Coronary artery (tissue), 2 donors: Measurements from ENCODE around the gene VAV2.

Experiments
- DNase-seq: peaks from one replicate; pipeline ENCODE4 v3.0.0-alpha.2; 2017; ENCODE audit warnings: low spot score
- H3K27ac ChIP-seq, 2 donors: fragments of 200-600 bp; sonication (generic); one replicate each; pipeline ENCODE4 v1.5.1; 2016 to 2019
- H3K4me3 ChIP-seq: fragments of 200-600 bp; sonication (generic); 2 replicates; pipeline ENCODE4 v1.5.1; 2016; ENCODE audit warnings: mild to moderate bottlenecking, moderate library complexity
- CTCF ChIP-seq: fragments of 200-600 bp; sonication (generic); IDR thresholded peaks from one replicate; pipeline ENCODE4 v1.5.1; 2019; ENCODE audit warnings: antibody characterized with exemption

The VAV2 gene

GRCh38 chr9:133889584-133890301 lies 102.4 kb downstream of the VAV2 start:
- TF ChIP-seq CTCF = no peak
- Histone ChIP-seq H3K4me3 (no peak overlapping the region), H3K27ac (no peak overlapping the region)
- DNase-seq = no peak

- H3K27ac ChIP-seq = no peak overlapping the region
- no peak for TF ChIP-seq CTCF
- DNase-seq = no peak
- no peak overlapping the region for H3K4me3 ChIP-seq
Observed at GRCh38 chr9:133888809-133889491, 103.2 kb downstream of the VAV2 start.

- TF ChIP-seq CTCF = no peak
- H3K4me3 ChIP-seq = no peak overlapping the region
- no peak overlapping the region for H3K27ac ChIP-seq
- no peak for DNase-seq
Observed at GRCh38 chr9:133888048-133888808, 103.9 kb downstream of the VAV2 start.

GRCh38 chr9:133887540-133888047 lies 104.5 kb downstream of the VAV2 start:
- no peak for DNase-seq
- TF ChIP-seq CTCF = no peak
- Histone ChIP-seq H3K4me3 (no peak overlapping the region), H3K27ac (no peak overlapping the region)

GRCh38 chr9:133886563-133887501 lies 105.3 kb downstream of the VAV2 start:
- no peak for DNase-seq
- Histone ChIP-seq H3K27ac (no peak overlapping the region), H3K4me3 (no peak overlapping the region)
- TF ChIP-seq CTCF = no peak
